ENCODE data around the gene FBH1.

Gene FBH1

DNA sequence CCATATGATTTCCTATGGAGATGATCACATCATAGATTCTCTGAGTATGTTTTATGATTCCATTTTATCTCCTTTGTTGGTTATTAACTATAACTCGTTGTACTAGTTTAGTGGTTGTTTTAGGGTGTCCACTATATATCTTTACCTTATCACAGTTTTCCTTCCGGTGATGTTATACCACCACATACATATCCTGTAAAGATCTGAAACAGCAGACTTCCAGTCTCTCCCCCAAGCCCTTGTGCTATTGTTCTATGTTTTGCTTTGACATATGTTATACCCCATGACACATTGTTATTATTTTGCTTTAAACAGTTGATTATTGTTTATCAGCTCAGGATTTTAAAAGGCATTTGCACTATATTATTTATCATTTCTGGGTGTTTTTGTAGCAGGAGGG lies 80.0 kb downstream of the FBH1 start:
- H3K27ac ChIP-seq: no peak overlapping the region
- in situ Hi-C loops (cut with HindIII; ENCODE audit: low pct_ligation_motif_present, low sequenced_read_pairs): no loop called here
- no peak for DNase-seq
- H3K36me3 ChIP-seq (replicated peaks): no peaks in the 10 kb centered on the region
- TF ChIP-seq, protein P1, sequence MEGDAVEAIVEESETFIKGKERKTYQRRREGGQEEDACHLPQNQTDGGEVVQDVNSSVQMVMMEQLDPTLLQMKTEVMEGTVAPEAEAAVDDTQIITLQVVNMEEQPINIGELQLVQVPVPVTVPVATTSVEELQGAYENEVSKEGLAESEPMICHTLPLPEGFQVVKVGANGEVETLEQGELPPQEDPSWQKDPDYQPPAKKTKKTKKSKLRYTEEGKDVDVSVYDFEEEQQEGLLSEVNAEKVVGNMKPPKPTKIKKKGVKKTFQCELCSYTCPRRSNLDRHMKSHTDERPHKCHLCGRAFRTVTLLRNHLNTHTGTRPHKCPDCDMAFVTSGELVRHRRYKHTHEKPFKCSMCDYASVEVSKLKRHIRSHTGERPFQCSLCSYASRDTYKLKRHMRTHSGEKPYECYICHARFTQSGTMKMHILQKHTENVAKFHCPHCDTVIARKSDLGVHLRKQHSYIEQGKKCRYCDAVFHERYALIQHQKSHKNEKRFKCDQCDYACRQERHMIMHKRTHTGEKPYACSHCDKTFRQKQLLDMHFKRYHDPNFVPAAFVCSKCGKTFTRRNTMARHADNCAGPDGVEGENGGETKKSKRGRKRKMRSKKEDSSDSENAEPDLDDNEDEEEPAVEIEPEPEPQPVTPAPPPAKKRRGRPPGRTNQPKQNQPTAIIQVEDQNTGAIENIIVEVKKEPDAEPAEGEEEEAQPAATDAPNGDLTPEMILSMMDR (IDR thresholded peaks at IDR 0.05; ENCODE audit: low read depth, low read length, missing control alignments): no peak
- H3K27me3 ChIP-seq (replicated peaks): no peaks in the 10 kb centered on the region
- H3K4me3 ChIP-seq (ENCODE audit: low read depth, low read length): no peak overlapping the region

DNA sequence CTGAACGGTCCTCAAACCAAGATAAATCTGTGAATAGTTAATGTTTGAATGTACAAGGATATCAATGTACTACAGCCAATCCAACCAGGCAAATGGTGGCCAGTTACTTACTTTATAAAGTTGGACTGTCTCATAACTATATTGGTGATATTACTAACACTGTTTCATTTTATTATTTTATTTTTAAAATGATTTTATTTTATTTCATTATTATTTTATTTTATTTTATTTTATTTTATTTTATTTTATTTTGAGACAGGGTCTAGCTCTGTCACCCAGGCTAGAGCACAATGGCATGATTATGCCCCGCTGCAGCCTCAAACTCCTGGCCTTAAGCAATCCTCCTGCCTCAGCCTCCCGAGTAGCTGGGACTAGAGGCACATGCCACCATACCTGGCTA lies 80.5 kb downstream of the FBH1 start:
- in situ Hi-C loops (cut with HindIII; ENCODE audit: low pct_ligation_motif_present, low sequenced_read_pairs): no loop called here
- Histone ChIP-seq H3K4me3 (ENCODE audit: low read depth, low read length) (no peak overlapping the region), H3K27ac (no peak overlapping the region), H3K36me3 (replicated peaks) (no peaks in the 10 kb centered on the region), H3K27me3 (replicated peaks) (no peaks in the 10 kb centered on the region)
- DNase-seq: no peak
- TF ChIP-seq, protein P1 (IDR thresholded peaks at IDR 0.05; ENCODE audit: low read depth, low read length, missing control alignments): no peak

DNA sequence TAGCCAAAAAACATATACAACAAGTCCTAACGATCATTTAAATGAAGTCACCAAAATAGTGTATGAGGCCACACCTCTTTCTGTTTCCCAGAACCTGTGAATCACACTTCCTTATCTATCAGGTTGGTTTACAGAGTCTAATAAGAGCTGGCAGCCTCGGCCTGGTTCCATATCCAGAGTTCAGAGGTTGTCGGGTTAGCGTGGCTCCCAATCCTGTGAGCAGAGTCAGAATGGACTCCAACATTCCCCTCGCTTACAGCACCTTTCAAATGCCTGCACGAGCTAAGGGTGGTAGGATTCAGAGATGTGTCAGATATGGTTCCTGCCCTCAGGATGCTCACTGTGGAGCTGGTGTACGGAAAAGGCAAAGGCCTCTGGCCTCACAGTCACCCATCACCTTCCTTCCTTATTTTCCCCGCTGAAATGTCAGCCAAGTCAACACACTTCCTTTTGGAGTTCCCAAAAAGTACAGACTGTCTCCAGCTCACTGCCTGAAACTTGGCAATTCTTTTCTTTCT lies 81.3 kb downstream of the FBH1 start:
- Histone ChIP-seq H3K27me3 (replicated peaks) (no peaks in the 10 kb centered on the region), H3K27ac (no peak overlapping the region), H3K36me3 (replicated peaks) (no peaks in the 10 kb centered on the region), H3K4me3 (ENCODE audit: low read depth, low read length) (no peak overlapping the region)
- in situ Hi-C loops (cut with HindIII; ENCODE audit: low pct_ligation_motif_present, low sequenced_read_pairs): no loop called here
- TF ChIP-seq, protein P1 (IDR thresholded peaks at IDR 0.05; ENCODE audit: low read depth, low read length, missing control alignments): no peak
- no peak for DNase-seq

DNA sequence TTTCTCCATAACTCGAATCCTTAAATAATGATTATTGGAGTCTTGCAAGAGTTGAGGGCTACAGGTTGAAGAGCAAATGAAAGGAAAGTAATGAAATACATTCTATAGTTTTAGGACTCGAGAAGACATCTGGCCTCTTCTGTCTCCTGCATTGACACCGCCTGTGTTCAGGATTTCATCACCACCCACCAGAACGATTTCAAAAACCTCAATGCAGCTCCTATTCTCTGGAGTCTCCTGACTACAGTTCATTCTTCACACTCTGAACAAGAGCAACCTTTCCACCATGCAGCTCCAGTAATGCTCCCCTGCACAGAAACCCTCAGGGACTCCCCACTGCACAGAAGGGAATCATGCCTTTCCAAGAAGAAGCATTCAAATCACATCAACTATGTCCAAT lies 81.8 kb downstream of the FBH1 start:
- TF ChIP-seq, protein P1 (IDR thresholded peaks at IDR 0.05; ENCODE audit: low read depth, low read length, missing control alignments): no peak
- in situ Hi-C loops (cut with HindIII; ENCODE audit: low pct_ligation_motif_present, low sequenced_read_pairs): no loop called here
- H3K27ac ChIP-seq: no peak overlapping the region
- H3K4me3 ChIP-seq (ENCODE audit: low read depth, low read length): no peak overlapping the region
- DNase-seq: no peak
- H3K36me3 ChIP-seq (replicated peaks): no peaks in the 10 kb centered on the region
- no peaks in the 10 kb centered on the region for H3K27me3 ChIP-seq (replicated peaks)

DNA sequence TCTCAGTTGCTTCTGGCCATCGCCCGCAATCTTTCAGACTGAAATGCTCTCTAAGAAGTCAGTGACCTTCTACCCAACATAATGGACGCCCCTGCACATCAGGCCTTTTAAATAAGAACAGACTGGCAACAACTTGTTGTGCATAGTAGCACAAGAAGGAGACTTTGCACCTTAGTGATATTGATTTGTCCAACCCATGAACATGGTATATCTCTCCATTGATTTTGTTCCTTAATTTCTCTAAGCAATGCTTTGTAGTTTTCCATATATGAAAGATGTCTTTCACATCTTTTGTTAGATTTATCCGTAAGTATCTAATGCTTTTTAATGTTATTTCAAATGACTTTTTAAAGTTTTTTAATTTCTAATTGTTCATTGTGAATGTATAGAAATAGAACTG lies 83.0 kb downstream of the FBH1 start:
- TF ChIP-seq, protein P1 (IDR thresholded peaks at IDR 0.05; ENCODE audit: low read depth, low read length, missing control alignments): no peak
- Histone ChIP-seq H3K4me3 (ENCODE audit: low read depth, low read length) (no peak overlapping the region), H3K36me3 (replicated peaks) (no peaks in the 10 kb centered on the region), H3K27me3 (replicated peaks) (no peaks in the 10 kb centered on the region), H3K27ac (no peak overlapping the region)
- in situ Hi-C loops (cut with HindIII; ENCODE audit: low pct_ligation_motif_present, low sequenced_read_pairs): no loop called here
- no peak for DNase-seq

Measured in brain microvascular endothelial cell (primary cell).